ENCODE measurements around the gene TLE5.
A peak's percentile ranks its signal among the peaks of the same experiment; 100 is the strongest.
"Not testable (repeated sequence)": the region's sequence is repeated elsewhere in the genome, so short reads cannot be mapped to it uniquely, and the experiment has no call there.

Gene TLE5

DNA sequence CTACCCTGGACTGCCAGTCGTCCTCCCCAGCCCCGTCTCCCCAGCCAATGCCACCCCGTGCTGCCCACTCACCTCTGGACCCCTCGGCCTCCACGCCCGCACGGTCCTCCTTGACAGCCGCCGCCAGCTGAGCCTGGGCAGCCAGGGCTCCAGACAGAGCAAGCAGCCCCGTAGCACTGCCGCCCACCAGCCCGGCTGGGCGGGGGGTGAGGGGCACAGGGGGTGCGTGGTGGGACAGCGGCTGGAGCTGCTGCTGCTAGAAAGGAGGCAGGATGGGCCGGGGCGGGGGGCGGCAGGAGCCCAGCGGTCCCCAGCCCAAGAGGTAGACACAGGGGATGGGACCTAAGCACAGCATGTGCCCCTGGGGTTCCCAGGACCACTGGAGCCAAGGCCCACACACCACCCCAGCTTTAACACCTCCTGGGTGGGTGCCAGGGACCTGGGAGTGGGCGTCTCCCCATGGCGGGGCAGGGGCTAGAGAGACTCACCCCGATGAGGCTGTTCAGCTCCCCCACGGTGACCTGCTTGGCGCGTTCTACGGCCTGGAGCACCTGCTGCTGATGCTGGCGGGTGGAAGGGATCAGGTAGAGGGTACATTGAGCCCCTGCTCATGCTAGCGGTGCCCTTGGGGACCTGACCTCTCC, 43.0 kb downstream of the TLE5 start:
- no peak for TF ChIP-seq Cebpa-rat (IDR thresholded peaks at IDR 0.05)

DNA sequence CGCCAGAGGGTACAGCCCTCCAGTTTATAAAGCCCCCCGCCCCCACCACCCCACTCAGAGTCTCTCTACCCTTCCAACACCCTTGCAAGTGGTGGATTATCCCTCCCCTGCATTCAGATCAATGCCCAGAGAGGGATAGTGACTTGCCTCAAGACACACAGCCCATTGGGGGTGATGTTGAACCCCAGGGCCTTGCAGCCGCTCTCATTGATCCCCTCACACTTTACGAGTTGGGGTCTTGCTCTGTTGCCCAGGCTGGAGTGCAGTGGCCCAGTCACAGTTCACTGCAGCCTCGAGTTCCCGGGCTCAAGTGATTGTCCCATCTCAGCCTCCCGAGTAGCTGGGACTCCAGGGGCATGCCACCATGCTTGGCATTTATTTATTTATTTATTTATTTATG, 44.4 kb downstream of the TLE5 start:
- no peaks in the 10 kb centered on the region for H4K20me1 ChIP-seq
- H3K4me3 ChIP-seq: no peak overlapping the region
- H3K4me2 ChIP-seq: no peak overlapping the region
- no peak overlapping the region for H3K9ac ChIP-seq
- no peak for TF ChIP-seq Cebpa-rat (IDR thresholded peaks at IDR 0.05)
- no peaks in the 10 kb centered on the region for H3K36me3 ChIP-seq
- H3K4me1 ChIP-seq: peaks cover 0 to 21% (median 13%) of the 10 kb centered on the region in 10 experiments; a peak in 12 of 20 replicates
- peaks cover 0 to under 1% (median 0%) of the 10 kb centered on the region in 11 experiments; a peak in 2 of 22 replicates for H3K27me3 ChIP-seq
- no peak overlapping the region; a peak in 2 of 22 replicates for H3K27ac ChIP-seq
- no peaks in the 10 kb centered on the region for H3K9me3 ChIP-seq (replicated peaks in 1 of 11)

More for the DNA sequence above, 43.0 kb downstream of the TLE5 start:
- no peaks in the 10 kb centered on the region for H3K9me3 ChIP-seq (replicated peaks in 1 of 11)
- H3K4me3 ChIP-seq: no peak overlapping the region
- no peak overlapping the region for H3K27ac ChIP-seq
- H3K27me3 ChIP-seq: peaks cover 6 to 15% (median 12%) of the 10 kb centered on the region in 11 experiments; a peak in 20 of 22 replicates
- no peaks in the 10 kb centered on the region for H3K36me3 ChIP-seq
- no peak overlapping the region for H3K4me2 ChIP-seq
- peaks cover 0 to 21% (median 13%) of the 10 kb centered on the region in 10 experiments; a peak in 13 of 20 replicates for H3K4me1 ChIP-seq
- H4K20me1 ChIP-seq: no peaks in the 10 kb centered on the region
- H3K9ac ChIP-seq: no peak overlapping the region

DNA sequence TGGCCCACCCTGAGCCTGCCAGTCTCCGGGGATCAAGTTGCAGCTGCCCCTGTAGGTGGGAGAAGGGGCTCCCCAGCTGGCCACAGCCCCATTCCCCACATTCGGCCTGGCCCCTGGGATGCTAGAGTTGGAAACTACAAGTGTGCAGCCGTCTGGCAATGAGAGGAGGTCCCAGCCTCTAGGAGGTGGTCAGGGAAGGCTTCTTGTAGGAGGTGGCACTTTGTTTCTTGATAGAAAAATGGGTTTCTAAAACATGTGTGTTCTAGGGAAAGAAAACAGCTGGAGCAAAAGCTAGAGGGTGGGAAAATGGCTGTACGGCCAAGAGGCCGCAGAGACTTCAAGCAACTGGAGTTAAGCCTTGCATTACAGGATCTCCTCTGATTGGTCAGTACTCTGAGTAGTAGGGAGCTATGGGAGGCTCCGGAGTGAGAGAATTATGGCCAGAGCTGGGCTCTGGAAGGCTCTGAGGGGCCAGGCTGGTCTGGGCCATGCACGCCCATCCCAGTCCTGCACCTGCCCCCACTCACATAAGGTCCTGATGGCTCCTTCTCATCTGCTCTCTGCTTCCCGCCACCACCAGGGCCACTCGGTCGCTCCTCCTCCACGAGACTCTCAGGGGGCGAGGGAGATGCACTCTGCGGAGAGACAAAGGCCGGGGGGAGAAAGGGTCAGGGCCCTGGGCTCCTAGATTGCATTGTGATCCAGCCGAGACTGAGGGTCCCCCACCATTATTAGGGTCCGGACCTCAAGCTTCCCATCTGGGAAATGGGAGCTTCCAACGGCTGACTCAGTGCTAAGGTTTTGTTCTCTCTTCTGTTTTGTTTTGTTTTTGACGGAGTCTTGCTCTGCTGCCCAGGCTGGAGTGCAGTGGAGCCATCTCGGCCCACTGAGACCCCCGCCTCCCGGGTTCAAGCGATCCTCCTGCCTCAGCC, 46.9 kb downstream of the TLE5 start:
- no peak for TF ChIP-seq Cebpa-rat (IDR thresholded peaks at IDR 0.05)
- H3K9me3 ChIP-seq (replicated peaks in 1 of 11): no peaks in the 10 kb centered on the region
- H3K4me1 ChIP-seq: peaks cover 0 to 32% (median 19%) of the 10 kb centered on the region in 10 experiments; a peak in 12 of 20 replicates
- no peaks in the 10 kb centered on the region for H3K27me3 ChIP-seq
- no peak overlapping the region for H3K4me3 ChIP-seq
- no peaks in the 10 kb centered on the region for H3K36me3 ChIP-seq
- no peak overlapping the region for H3K9ac ChIP-seq
- H3K27ac ChIP-seq: no peak overlapping the region
- no peak overlapping the region for H3K4me2 ChIP-seq
- H4K20me1 ChIP-seq: no peaks in the 10 kb centered on the region

DNA sequence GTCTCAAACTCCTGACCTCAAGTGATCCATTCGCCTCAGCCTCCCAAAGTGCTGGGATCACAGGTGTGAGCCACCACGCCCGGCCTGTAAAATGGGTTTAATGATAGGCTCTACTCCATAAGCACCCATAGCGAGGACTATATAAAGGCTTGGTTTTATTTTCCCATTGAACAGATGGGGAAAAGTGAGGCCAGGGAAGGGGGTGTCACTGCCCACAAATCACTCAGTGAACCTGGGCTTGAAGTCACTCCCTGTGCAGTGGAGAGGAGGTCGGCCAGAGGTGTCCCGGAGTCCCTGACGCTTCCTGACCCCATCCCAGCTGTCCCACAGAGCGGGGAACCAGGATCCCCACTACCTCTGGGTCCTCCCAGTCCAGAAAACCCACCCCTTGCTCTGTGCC, 48.2 kb downstream of the TLE5 start:
- Histone ChIP-seq H3K4me3 (no peak overlapping the region), H3K9me3 (replicated peaks in 1 of 11) (no peaks in the 10 kb centered on the region), H3K36me3 (no peaks in the 10 kb centered on the region), H3K4me1 (peaks cover 0 to 32% (median 22%) of the 10 kb centered on the region in 10 experiments; a peak in 13 of 20 replicates), H4K20me1 (no peaks in the 10 kb centered on the region), H3K4me2 (no peak overlapping the region), H3K9ac (no peak overlapping the region), H3K27me3 (no peaks in the 10 kb centered on the region), H3K27ac (no peak overlapping the region)
- TF ChIP-seq Cebpa-rat (IDR thresholded peaks at IDR 0.05): no peak

DNA sequence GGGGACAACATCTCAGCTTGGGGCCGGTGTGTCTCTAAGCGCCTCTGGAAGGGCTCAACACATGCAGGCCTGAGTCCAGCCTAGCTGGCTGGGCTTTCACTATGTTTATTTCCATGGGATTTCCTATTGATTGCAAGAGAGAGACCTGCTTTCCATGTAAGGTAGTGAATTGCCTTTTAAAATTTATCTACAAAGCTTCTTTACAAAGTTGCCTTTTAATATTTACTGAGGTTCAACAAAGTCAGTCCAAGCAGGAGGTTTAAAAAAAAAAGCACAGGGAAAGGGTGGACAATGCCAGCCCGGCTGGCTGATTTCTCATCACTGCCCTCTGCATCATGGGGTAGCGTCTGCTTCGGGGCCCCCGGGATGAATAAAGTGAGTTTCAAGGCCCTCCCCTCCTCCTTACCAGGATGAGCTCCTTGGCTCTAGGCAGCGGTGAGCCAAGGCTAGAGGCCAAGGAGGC, 49.0 kb downstream of the TLE5 start:
- H3K9me3 ChIP-seq (replicated peaks in 1 of 11): no peaks in the 10 kb centered on the region
- H3K36me3 ChIP-seq: no peaks in the 10 kb centered on the region
- no peak for TF ChIP-seq Cebpa-rat (IDR thresholded peaks at IDR 0.05)
- no peak overlapping the region for H3K4me2 ChIP-seq
- no peaks in the 10 kb centered on the region for H3K27me3 ChIP-seq
- H3K4me1 ChIP-seq: peaks cover 0 to 41% (median 30%) of the 10 kb centered on the region in 10 experiments; a peak in 16 of 20 replicates
- no peak overlapping the region for H3K4me3 ChIP-seq
- H3K27ac ChIP-seq: no peak overlapping the region
- no peaks in the 10 kb centered on the region for H4K20me1 ChIP-seq
- H3K9ac ChIP-seq: no peak overlapping the region

DNA sequence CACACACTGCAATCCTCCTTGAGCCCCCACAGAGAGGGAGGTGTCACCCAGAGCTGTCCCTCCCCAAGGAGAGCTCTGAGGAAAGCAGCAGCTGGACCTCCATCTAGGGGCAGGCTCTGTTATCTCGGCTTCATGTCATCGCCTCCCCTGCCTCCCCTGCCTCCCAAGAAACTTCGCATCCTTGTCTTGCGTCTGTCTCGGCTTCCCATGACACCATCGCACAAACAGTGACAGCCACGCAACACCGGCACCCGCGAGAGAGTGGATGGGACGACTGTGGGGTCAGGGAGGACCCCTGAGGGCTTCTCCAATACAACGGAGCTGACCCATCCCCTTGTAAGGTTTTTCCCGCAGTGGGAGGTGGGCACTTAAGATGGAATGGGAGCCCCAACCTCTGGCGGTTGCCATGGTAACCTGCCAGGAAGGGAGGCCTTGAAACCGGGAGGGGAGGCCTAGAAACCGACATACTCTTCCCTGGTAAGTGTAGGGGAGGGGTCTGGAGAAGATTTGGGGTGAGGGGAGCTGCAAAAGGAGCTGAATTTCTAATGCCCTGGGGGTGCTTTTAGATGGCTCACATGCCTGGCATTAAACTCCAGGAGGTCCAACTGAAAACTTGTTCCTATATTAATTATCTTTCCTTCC, 49.6 kb downstream of the TLE5 start:
- H3K9me3 ChIP-seq (replicated peaks in 1 of 11): no peaks in the 10 kb centered on the region
- peak overlapping the region in 2 of 11 experiments; percentile 1 to 22; a peak in 3 of 22 replicates for H3K4me2 ChIP-seq
- no peaks in the 10 kb centered on the region for H3K36me3 ChIP-seq
- no peak overlapping the region for H3K4me3 ChIP-seq
- no peaks in the 10 kb centered on the region for H3K27me3 ChIP-seq
- no peaks in the 10 kb centered on the region for H4K20me1 ChIP-seq
- TF ChIP-seq Cebpa-rat (IDR thresholded peaks at IDR 0.05): no peak
- no peak overlapping the region for H3K27ac ChIP-seq
- H3K9ac ChIP-seq: no peak overlapping the region; a peak in 1 of 22 replicates
- H3K4me1 ChIP-seq: peaks cover 0 to 46% (median 36%) of the 10 kb centered on the region in 10 experiments; a peak in 16 of 20 replicates

DNA sequence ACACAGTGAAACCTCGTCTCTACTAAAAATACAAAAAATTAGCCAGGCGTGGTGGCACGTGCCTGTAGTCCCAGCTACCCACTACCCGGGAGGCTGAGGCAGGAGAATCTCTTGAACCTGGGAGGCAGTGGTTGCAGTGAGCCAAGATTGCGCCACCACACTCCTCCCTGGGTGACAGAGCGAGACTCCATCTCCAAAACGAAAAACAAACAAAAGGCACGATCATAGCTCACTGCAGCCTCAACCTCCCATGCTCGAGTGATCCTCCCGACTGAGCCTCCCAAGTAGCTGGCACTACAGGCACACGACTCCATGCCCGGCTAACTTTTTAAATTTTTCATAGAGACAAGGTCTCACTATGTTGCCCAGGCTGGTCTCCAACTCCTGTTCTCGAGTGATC, 50.2 kb downstream of the TLE5 start:
- TF ChIP-seq Cebpa-rat (IDR thresholded peaks at IDR 0.05): peak in 3 of 11 experiments; percentile 21 to 54 (median 24); a peak in 2 of 22 replicates
- peak overlapping the region in 4 of 11 experiments; percentile 1 to 22 (median 14); a peak in 6 of 22 replicates for H3K4me2 ChIP-seq
- not testable (repeated sequence) for H3K27ac ChIP-seq

DNA sequence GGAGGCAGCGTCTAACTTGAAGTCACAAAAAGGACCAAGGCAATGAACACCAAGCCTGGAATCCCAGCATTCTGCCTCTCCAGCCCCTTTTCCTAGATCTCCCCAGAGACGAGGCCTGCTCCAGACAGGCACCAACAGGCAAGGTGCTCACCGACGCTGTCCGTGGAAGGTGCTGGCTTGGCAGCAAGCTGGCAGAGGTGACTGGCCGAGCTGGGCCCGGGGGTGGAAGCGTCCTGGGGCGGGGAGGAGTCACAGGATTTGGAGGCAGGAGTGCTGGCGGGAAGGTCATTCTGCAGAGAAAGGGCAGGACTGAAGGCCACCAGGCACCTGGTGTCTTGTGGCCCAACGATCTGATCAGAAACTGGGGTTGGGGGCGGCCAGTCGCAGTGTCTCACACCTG, 51.4 kb downstream of the TLE5 start:
- Histone ChIP-seq H3K27me3 (no peaks in the 10 kb centered on the region), H3K4me2 (no peak overlapping the region), H3K27ac (no peak overlapping the region), H3K9me3 (replicated peaks in 1 of 11) (no peaks in the 10 kb centered on the region), H3K4me1 (peaks cover 0 to 33% (median 25%) of the 10 kb centered on the region in 10 experiments; a peak in 15 of 20 replicates), H3K9ac (no peak overlapping the region), H4K20me1 (no peaks in the 10 kb centered on the region), H3K36me3 (no peaks in the 10 kb centered on the region), H3K4me3 (no peak overlapping the region)
- TF ChIP-seq Cebpa-rat (IDR thresholded peaks at IDR 0.05): no peak

More for the DNA sequence above, 50.2 kb downstream of the TLE5 start:
- H3K27me3 ChIP-seq; H4K20me1 ChIP-seq; H3K4me3 ChIP-seq; H3K9ac ChIP-seq; H3K36me3 ChIP-seq; H3K9me3 ChIP-seq (replicated peaks in 1 of 11): not testable (repeated sequence)
- peaks cover 0 to 42% (median 33%) of the 10 kb centered on the region in 10 experiments; a peak in 16 of 20 replicates for H3K4me1 ChIP-seq
